Measurements from ENCODE around the gene C5orf46.
"Not testable (repeated sequence)": the region's sequence is repeated elsewhere in the genome, so short reads cannot be mapped to it uniquely, and the experiment has no call there.

The C5orf46 gene

GRCh38 chr5:147906326-147907095 is at the start of gene C5orf46:
Gene C5orf46, minus strand, starts transcription at chr5:147906538. Its CDS starts 37 bp downstream, at chr5:147906501.
- DNase-seq = no peak

- no peak for DNase-seq
Measured at GRCh38 chr5:147954971-147955370, 48.6 kb upstream of the C5orf46 start.

GRCh38 chr5:147949711-147950573 is 43.6 kb upstream of the C5orf46 start:
- DNase-seq = no peak

DNA sequence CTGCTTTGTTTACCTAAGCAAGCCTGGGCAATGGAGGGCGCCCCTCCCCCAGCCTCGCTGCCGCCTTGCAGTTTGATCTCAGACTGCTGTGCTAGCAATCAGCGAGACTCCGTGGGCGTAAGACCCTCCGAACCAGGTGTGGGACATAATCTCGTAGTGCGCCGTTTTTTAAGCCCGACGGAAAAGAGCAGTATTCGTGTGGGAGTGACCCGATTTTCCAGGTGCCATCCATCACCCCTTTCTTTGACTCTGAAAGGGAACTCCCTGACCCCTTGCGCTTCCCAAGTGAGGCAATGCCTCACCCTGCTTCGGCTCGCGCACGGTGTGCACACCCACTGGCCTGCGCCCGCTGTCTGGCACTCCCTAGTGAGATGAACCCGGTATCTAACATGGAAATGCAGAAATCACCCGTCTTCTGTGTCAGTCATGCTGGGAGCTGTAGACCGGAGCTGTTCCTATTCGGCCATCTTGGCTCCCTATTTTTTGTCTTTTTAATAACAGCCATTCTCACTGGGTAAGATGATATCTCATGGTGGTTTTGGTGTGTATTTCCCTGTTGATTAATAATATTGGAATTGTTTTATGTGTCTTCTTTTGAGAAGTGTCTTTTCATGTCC is 40.4 kb upstream of the C5orf46 start:
- DNase-seq = not testable (repeated sequence)

DNA sequence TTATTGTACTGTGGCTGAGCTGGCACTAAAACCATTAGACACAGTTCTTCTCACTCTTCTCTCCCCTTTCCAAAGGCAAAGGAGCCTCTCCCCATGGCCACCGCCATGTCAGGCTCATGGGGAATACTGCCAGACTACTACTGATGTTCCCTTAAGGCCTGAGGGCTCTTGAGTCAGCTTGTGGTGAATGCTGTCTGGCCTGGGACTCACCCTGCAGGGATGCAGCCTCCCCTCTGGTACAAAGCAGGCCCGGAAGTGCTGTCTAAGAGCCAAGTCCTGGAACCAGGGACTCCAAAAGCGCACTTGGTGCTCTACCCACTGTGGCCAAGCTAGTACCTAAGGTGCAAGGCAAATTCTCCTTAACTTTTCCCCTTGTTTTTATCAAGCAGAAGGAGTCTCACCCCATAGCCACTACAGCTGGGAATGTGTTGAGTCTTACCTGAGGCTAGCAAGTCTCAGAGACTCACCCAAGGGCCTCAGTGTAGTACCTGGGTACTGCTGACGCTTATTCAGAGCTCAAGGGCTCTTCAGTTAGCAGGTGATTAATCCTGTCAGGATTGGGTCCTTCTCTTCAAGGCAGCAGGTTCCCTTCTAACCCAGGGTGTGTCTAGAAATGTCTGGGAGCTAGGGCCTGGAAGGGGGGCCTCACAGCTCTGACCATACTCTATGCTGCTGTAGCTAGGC is 33.2 kb upstream of the C5orf46 start:
- no peak for DNase-seq

GRCh38 chr5:147935032-147935431 is 28.7 kb upstream of the C5orf46 start:
- no peak for DNase-seq

- no peak for DNase-seq
Measured at GRCh38 chr5:147930769-147931168, 24.4 kb upstream of the C5orf46 start.

GRCh38 chr5:147927901-147928300 is 21.6 kb upstream of the C5orf46 start:
- DNase-seq = no peak

DNA sequence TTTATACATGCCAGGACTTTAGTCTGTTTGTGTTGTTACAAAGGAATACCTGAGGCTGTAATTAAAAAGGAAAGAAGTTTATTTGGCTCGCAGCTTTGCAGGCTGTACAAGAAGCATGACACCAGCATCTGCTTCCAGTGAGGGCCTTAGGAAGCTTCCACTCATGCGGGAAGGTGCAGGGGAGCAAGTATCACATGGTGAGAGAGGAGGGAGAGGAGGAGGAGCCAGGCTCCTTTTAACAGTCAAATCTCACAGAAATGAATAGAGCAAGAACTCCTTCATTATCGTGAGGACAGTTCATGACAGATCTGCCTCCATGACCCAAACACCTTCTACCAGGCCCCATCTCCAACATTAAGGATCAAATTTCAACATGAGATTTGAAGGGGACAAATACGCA is 18.7 kb upstream of the C5orf46 start:
- no peak for DNase-seq

DNA sequence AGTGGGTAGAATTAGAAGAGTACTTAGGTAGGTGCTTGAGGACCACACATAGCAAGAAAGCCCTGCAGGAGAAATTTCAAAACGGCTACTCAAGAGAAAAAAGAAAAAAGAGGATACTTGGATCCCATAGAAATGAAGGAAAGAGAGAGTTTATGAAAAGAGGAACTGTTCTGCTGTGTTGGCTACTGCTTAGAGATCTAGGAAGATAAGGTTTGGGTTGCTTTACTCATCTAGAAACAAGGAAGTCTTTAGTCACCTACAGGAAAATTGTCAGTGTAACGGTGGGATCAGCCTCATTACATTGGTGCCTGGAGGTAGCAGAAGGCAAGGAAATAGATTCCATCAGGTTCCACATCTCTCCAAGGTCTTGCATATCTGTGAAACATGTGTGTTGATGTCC is 14.8 kb upstream of the C5orf46 start:
- DNase-seq = no peak

DNA sequence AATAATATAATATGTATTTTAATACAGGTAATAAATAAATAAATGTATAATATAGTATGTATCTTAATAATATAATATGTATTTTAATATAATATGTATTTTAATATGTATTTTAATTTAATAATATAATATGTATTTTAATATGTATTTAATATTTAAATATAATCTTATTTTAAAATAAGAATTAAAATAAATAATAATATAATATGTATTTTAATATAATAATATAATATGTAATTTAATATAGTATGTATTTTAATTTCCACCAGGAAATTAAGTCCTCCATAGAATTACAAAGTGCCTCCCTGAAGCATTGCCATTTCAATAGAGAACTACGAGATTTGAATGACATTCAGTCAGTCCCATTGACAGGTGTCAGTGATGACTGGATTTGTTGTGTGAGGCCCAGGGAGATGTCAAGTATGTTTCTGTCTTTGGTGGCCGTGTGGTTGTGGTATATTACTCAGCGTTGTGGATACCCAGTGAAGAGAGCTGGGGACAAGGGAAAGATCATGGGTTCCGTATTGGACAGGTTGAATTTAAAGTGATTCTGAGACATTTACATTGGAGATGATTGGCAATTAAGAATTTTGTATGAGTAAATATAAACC is 14.2 kb upstream of the C5orf46 start:
- DNase-seq = no peak

DNA sequence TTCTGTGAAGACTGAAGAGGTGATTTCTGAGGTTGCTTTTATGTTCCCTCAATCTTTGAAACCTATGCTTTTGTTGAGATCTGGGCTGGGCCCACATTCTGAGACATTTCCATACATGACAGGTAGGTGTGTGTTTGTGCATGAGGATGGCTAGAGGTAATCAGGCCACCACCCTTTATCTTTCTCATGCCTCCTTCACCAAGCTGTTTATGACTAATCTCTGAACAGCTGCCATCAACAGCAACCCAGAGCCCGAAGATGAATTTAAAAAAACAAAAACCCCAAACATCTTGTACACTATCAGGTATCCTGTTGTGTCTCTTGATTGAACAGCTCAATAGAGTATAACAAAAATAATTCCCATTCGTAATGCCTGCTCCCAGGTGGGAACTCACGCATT is 12.6 kb upstream of the C5orf46 start:
- DNase-seq = no peak

- DNase-seq = no peak
Measured at GRCh38 chr5:147918101-147918685, 11.9 kb upstream of the C5orf46 start.

DNA sequence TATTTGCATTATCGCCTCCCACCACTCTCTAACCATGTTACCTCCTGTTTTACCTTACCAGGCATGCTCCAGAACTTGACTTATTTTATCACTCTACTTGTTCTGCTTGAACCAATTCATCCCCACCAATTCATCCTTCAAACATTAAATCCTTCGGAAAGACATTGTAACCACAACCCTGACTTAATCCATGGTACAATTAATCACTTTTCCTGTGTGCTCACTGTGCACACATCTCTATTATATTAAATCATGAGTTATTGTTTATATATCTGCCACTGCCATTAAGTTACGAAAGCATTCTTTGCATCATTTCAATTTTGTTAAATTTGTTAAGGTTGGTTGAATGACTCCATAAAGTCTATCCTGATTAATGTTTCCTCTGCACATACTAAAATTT is 7.4 kb upstream of the C5orf46 start:
- DNase-seq = no peak

DNA sequence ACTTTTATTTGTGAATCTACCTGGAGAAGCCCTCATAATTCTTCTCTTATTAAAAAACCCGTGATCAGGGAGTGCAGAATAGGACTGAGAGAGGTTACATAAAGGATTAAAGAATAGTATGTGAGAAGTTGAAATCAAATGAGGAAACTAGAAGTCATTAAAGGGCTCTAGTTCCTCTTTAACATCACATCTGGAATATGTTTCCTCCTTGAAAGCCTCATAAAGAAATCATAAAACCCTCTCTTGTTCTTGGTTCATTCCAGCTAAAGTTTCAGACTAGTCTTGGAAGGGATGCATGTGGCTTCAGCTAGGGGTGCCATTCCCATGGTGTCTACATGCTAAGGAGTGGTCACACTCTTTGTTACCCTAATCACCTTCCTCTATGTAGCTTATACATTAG is 5.7 kb upstream of the C5orf46 start:
- DNase-seq = no peak

GRCh38 chr5:147911427-147911826 is 5.1 kb upstream of the C5orf46 start:
- no peak for DNase-seq

- DNase-seq = no peak
Measured at GRCh38 chr5:147904110-147904509, 2.2 kb downstream of the C5orf46 start.

GRCh38 chr5:147902609-147903115 is 3.7 kb downstream of the C5orf46 start:
- no peak for DNase-seq

DNA sequence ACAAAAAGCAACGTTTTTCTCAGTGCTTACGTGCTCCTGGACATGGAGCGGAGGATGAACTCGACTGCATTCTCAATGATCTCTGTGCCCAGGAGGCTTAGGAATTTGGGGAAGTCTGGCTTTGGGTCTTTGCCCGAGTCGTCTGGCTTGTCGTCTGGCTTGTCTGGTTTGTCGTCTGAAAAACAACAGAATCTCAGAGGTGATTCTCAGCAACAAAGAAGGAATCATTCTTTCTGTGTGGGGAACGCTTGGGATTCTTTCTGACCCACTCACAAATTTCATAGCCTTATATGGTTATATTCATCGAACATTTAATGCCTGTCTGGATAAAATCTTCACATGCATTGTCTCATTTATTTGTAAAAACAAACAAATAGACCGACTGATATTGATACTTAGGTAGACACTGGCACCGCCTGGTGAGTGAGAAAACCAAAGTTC is 4.7 kb downstream of the C5orf46 start:
- no peak for DNase-seq

DNA sequence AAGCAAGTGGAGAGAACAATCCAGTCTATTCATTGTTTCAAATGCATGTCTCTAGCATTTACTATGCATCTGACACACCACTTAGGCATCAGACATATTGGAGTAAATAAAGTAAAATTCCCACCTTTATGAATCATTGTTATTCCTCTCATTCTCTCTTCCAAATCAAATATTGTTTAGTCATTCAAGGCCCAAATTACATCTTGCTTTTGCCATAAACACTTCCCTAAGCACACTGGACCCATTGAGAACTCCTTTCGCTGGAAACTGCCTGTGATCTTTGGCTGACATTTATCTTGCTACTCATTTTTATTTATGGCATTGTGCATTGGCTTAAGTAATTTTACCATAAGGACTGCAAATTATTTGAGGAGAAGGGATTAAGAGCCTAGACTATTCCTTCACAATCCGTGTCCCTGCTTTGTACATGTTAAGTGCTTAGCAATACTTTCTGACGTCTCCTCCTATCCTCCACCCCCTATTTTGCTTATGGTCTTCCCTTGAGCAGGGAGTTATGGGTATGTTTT is 7.4 kb downstream of the C5orf46 start:
- no peak for DNase-seq

DNA sequence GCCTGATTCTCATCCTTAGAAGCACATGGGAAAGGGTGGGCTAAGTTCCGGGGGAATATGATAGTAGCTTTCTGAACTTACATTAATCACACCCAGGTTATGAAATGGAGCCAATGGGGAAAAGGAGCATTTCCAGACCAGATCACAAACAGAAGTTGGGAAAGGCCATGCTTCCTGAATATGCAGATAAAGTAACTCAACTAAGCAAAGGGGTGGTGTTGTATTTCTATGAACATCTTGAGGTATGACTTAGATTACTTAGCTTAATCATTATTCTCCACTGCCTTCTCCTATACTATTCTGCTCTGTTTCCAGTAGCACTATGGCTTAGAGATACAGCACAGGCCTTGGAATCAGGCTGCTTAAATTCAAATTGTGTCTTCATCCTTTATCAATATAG is 10.5 kb downstream of the C5orf46 start:
- DNase-seq = no peak

- no peak for DNase-seq
Measured at GRCh38 chr5:147893820-147894219, 12.5 kb downstream of the C5orf46 start.
